HG03442 (cell line): Measurements from ENCODE around the gene SCARB2.

Experiments used
- ATAC-seq: cut with Tn5 transposase; IDR thresholded peaks from one replicate; pipeline ENCODE4 v1.9.1; 2021; ENCODE audit warnings: mild to moderate bottlenecking, moderate library complexity; ENCODE audit not compliant: unreplicated experiment

SCARB2 gene

DNA sequence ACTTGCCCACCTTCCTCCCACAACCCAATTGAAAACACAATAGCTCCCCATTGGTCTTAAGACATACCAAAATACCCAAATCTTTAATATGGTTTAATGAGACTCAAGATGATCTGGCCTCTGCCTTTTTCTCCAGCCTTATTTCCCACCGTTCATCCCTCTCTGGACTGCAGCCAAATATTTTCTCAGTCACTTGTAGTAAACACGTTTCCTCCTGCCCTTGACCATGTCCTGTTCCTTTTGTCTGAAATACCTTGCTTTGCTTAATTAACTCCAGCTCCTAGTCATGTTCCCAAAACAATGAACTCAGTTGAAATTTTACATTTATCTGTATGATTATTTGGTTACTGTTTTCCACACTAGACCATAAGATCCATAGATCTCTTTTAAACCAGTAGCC is 57.0 kb downstream of the SCARB2 start:
- ATAC-seq = no peak

DNA sequence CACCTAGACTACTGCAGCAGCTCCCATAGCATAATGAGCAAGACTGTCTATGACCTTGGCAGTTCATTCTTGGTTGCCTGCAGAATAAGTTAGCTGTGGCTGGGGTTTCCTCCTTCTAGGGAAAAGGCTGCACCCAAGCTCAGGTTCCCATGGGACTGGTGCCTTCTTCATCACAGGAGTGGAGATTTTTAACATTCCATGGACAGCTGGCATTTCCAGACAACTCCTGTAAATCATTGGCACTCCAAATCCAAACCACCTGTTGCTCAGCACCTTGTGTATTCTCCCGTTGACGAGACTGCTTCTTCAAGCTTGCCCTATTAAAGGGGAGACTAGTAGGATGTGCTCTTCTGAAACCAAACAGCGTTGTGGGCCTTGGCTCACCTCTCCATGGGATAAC is 57.6 kb downstream of the SCARB2 start:
- ATAC-seq = no peak

DNA sequence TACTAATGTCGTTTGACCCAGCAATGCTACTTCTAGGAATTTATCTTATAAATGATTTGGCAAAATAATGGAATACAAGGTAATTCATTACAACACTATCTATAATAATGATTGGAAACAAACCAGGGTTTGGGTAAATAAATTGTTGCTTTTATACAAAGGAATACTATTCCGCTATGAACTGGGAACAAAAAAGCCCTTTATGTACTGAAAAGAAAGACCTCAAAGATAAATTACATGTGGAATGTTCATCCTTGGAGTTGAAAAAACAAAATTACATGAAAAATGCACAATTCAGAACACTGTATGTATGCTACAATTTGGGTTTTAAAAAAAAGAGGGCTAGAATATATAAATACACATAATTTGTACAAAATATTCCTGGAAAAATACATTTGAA is 60.3 kb downstream of the SCARB2 start:
- no peak for ATAC-seq

DNA sequence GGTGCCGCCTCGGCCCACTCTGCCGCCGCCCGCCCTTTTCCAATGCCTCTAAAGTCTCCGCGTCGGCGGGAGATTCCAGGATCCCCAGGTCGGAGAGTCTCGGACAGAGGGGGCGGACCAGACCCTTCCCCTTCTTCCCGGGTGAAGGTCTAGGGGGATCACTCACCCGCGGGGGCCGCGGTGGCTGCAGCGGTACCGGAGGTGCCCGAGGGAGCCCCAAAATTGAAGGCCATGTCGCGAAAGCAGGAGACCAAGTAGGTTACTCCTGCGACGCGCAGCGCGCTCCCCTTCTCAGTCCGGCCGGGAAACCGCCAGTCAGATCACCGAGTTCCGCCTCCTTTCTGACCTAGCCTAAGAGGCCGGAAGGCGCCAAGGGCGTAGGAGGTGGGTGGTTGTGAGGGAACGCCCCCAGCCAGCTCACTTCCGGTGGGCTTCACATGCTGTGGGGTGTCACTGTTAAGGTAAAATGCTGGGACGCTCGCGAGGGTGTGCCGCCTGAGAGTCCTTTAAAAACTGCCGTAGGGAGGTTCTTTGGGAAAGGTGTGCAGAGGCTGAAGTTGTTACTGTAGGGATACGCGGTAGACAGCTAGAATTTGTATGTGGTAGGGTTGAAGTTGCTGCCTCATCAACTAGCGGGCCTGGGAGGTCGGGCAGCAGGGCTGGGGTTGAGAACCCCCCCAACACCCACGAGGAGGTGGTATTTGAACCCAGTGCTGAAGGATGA is 65.3 kb downstream of the SCARB2 start, which contains the start of gene NUP54:
Gene NUP54 (minus strand): TSS at position 256 of the 724 bp plus-strand sequence. CDS start 23 bp downstream, at position 233.
- peak; percentile 99 for ATAC-seq

DNA sequence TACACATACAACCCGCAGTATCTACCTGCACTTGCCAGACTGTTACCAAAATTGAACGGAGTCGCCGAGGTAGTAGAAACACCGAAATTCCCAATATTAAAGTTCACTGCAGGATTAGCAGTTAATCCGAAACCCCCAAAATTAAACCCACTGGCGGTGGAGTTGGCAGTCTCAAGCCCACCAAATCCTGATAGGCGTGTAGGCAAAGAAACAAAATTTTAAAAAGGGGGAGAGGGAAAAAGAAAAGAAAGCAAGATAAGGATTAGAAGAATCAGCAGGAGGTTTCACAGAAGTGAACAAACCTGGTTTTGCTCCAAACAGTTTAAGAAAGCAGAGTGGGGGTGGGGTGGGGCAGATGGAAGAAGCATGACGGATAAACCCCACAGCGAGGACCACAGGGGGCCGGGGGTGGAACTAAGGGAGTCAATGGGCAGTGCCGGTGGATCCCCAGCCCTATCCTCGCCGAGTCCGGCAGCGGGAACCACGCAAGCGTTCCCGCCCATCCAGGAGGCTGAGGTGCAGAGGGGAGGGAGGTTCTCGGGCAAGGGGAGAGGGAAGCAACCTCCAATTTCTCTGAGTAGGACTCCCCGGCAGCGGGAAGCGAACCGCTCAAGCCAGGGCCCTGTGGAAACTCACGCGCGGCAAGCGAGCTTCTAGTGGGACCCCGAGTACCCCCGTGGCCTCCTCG is 66.0 kb downstream of the SCARB2 start:
- peak; percentile 32 for ATAC-seq

DNA sequence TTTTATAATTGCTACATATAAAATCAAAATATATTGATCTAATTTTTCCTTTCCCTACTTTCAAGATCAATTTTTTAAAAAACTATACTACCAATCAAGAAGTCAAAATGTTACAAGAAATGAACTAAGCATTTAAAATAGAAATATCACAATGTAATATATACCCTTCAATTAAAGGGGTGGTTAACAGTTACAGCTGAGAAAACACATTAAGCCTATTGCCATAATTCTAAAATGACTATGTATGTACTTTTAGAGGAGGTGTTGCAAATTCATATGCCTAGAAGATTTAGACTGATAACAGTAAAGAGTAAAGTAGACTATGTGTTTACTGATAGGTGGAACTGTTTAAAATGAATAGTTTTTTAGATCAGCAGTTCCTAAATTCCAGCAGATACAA is 69.1 kb downstream of the SCARB2 start:
- ATAC-seq = no peak

DNA sequence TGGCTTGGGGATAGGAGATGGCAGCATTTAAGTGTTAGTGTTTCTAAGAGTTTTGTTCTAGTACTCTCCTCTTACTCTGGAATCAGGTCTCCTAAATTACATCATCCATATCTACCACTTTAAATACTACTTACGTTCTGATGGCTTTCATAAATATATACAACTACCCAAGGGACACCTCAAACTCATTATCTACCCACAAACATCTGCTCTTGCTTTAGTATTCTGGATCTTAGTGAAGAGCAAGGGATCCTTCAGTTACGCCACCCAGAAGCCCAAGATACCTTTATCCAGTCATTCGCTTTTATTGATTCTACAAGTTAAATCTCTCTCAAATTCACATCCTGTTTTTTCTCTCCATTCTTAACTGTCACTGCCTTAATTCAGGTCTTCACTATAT is 72.4 kb downstream of the SCARB2 start:
- ATAC-seq = no peak

DNA sequence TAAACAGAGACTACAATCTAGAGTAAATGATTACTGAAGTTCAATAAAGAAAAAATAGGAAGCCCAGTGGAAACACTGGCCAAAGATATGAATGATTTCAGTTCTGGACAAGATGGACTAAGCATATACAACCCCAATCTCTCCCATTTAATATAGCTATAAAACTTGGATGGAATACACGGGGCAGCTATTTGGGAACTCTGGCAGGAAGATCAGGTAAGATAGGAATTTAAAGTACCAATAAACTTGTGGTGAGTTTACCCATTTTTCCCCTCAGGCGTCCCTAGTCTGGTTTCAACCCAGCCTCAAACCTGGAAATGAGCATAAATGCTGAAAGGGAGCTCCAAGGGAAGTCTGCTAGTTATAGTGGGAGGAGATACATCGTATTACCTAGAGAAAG is 85.9 kb downstream of the SCARB2 start:
- no peak for ATAC-seq

DNA sequence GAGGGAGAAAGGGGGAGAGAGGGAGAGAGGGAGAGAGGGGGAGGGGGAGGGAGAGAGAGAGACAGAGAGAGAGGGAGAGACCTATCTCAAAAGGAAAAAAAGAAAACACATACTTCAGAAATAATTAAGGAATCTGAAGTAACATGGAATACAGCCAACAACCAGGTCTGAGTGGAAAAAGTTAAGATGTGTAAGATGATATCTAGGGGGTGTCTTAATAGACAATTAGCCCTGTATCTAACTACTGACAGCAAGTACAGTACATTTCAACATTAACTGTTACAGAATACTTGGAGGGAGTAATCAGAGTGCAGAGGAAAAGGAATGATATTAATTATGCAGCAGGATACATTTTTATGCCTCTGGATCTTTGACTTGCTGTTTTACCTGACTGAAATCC is 87.8 kb downstream of the SCARB2 start:
- ATAC-seq = no peak

DNA sequence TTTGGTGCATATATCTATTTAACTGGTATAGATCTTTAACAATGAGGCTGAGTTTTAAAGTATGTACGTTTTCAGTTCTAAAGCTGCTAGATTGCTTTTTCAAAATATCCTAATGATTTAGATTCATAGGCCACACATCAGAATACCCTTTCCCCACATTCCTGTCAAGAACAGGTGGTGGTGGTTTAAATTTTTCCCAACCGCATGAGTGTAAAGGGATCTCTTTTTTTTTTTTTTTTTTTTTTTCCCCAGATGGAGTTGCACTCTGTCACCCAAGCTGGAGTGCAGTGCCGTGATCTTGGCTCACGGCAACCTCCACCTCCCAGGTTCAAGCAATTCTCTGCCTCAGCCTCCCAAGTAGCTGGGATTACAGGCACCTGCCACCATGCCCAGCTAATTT is 93.4 kb downstream of the SCARB2 start:
- ATAC-seq = no peak

DNA sequence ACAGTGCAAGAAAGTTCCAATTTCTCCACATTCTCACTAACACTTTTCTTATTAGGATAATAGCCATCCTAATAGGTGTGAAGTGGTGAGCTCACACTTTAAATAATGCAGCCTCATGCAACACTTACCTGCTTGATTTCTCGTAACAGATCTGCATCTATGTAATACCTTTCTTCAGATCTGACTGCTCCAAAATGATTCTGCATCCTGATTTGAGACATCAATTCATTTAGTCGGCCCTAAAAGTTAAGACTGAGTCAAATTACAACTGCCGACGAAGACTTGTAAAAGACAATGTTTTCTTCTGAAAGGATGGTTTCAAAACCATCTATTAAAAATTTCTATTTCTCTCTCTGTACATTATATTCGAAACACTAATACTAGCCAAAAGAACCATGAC is 96.1 kb downstream of the SCARB2 start:
- no peak for ATAC-seq

DNA sequence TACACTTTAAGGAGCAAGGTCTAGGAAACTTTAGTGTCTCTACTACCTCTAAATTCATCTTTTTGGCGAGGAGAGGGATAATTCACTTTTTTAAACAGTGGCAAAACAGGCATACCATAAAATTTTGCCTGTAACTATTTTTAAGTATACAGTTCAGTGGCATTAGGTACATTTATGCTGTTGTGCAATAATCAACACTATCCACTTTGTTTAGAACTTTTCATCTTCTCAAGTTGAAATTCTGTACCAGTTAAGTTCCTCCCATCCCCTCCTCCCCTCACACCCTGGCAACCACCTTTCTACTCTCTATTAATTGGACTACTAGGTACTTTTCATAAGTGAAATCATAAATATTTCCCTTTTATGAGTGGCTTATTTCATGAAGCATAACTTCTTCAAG is 96.8 kb downstream of the SCARB2 start:
- ATAC-seq = no peak
